Measurements from ENCODE around the gene TRIM4.

- TF ChIP-seq ZNF274 (IDR thresholded peaks at IDR 0.05; ENCODE audit: low read depth, low read length) (no peak), YY1 (IDR thresholded peaks at IDR 0.05; ENCODE audit: insufficient read depth, insufficient read length) (no peak), SUZ12 (IDR thresholded peaks at IDR 0.05; ENCODE audit: extremely low read depth, insufficient read depth, insufficient read length) (no peak)
Measured at GRCh38 chr7:99930376-99930775, 11.0 kb upstream of the TRIM4 start.
